Renal cortical epithelial cell (primary cell): Measurements from ENCODE around the gene RNF11. TPM values are rescaled to one million over a fixed set of nuclear protein-coding genes. Genes with fewer than 3 reads are reported as not detected.

ENCODE experiments used
- DNase-seq: peaks from one replicate; pipeline ENCODE4 v3.0.0-alpha.2; 2011; ENCODE audit warnings: low read depth
- total RNA-seq: library from RNA; depleted of rRNA; stranded (reverse); fragments of >200 nt; gene quantifications from 2 replicates; pipeline ENCODE4 v1.2.3, GENCODE V29; 2014

RNF11 gene
- total RNA-seq, 1 donor from 2014 or later = 165 TPM

DNA sequence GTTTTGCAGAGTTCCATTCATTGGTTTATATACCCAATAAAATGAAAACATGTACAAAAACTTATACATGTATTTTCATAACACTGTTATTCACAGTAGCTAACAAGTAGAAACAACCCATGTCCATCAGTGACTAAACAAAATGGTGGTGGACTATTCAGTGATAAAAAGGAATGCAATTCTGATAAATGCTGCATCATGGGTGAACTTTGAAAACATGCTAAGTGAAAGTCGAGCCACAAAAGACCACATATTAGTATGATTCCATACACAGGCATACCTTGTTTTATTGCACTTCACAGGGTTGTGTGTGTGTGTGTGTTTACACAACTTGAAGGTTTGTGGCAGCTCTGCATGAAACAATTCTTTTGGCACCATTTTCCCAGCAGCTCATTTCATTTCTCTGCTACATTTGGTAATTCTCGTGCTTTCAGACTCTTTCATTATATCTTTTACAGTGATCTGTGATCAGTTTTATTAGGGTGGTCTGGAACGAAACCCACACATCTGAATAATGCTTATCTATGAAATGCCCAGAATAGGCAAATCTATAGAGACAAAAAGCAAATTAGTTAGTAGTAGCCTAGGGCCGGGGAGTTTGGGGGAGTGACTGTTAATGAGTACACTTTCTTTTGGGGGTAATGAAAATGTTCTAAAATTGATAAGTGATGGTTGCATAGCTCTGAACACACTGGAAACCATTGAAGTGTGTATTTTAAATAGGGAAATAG, 27.2 kb downstream of the RNF11 start:
- DNase-seq = no peak

DNA sequence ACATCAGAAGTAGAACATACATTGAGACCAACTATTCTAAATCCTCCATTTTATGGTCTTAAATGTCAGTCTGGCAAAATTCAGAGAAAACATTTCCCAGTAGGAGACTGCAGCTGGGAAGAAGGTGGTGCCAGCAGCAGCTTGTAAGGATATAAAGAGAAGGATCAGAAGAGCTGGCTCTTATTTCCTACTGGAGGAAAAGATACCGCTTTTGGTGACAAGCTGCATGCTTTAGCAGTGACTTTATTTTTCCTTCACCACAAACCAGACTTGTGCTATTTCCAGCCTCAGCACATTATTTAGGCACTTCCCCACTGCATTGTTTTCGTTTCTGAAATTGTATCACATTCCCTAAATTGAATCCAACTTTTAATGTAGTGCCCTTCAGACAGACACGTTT, 28.4 kb downstream of the RNF11 start:
- DNase-seq = peak; percentile 88

DNA sequence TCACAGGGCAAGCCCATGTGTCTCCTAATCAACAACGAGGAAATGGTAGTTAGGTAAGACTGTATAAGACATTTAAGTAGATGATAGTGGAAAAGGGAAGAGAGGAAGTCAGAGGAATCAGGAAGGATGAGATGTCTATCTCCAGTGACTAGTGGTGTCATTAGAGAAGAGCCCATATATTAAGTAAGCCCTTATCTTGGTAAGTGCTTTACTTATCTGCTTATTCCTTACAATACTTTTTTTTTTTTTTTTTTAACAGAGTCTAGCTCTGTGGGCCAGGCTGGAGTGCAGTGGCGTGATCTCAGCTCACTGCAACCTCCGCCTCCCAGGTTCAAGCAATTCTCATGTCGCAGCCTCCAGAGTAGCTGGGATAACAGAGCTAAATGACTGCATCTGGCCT, 29.5 kb downstream of the RNF11 start:
- DNase-seq = no peak

DNA sequence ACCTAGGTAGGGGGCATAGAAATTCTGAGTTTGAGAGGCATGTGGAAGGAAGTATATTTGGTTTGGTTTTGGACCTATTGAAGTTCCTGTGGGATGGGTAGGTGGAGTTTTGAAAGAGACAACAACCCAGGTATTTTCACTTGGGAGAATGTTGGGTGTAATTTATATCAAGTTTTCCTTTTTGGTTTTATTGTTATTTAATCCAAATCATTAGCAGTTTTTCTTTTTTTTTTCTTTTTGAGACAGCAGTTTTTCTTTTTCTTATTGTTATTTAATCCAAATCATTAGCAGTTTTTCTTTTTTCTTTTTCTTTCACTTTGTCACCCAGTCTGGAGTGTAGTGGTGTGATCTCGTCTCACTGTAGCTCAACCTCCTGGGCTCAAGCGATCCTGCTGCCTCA, 30.1 kb downstream of the RNF11 start:
- no peak for DNase-seq

DNA sequence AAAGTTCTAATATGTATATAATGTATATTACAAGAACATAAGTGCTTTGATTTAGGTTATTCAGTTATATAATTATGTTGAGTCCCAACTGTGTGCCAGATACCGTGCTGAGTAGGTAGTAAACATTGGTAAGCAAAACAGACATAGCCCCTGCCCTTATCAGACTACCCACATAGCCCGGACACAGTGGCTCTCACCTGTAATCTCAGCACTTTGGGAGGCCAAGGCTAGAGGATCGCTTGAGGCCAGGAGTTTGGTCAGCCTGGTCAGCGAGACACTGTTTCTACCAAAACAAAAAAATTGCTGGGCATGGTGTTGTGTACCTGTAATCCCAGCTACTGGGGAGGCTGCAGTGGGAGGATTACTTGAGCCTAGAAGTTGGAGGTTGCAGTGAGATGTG, 30.7 kb downstream of the RNF11 start:
- no peak for DNase-seq

DNA sequence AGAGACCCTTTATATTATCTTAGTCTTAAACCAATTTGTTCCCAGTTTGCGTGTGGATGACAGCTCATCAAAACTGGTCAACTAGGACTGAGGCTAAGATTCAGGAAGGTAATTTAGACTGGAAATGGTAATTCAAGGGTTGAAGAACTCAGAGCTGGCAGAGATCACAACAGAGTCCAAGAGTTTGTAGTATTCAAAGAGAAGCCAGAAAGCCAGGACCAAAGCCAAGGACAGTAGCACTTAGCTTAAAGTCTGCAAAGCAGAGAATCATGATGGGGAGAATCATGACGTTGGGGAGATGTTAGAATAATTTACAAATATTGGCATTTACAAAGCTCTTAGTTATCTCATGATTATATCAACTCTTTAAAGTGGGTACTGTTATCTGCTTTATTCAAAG, 32.6 kb downstream of the RNF11 start:
- no peak for DNase-seq

DNA sequence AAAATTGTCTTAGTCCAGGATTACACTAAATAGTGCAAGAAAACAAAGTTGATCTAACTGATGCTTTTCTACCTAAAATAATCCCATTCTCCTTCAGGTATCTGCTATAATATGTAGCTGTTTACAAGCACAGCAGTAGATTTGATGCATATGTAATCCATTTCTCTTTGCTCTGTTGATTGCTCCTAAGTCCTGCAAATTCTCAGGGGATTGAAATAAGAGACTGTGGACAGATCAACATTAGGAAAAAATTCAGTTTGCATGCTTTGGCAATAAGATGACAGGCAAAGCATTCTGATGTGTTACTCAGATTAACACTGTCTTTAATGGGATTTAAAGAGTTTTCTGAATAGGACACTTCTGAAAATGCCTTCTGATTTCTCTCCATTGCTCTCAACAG, 34.7 kb downstream of the RNF11 start:
- DNase-seq = no peak

DNA sequence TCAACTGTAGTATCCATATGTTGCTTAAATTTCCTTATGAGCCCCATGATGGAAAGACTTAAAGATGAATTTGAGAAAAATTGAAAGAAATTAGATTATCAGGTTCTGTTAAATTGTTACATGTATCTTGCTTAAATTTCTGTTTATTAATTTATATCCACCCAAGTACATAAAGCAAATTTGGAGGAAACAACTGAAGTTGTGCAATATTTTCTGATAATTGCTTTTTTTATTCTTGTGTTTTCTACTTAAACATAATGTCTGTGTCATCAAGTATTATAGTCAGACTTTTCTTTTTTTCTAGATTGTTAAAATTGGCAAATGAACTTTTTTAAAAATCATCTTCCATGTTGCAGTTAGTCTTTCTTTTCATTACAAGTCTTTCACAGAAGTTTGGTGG, 36.8 kb downstream of the RNF11 start:
- no peak for DNase-seq

DNA sequence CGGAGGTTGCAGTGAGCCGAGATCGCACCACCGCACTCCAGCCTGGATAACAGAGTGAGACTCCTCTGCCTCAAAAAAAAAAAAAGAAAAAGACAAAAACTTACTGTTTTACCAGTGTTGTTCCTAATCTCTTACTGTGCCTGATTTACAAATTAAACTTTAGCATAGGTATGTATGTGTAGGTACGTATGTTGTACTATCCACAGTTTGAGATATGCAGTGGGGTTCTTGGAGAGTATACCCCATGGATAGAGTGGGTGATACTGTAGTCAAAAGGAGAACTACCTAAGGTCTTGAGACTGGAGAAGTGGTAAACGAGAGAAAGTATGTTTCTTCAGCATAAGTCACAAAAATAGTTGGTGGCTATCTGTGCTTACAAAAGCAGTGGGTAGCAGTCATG, 38.6 kb downstream of the RNF11 start:
- DNase-seq = no peak

DNA sequence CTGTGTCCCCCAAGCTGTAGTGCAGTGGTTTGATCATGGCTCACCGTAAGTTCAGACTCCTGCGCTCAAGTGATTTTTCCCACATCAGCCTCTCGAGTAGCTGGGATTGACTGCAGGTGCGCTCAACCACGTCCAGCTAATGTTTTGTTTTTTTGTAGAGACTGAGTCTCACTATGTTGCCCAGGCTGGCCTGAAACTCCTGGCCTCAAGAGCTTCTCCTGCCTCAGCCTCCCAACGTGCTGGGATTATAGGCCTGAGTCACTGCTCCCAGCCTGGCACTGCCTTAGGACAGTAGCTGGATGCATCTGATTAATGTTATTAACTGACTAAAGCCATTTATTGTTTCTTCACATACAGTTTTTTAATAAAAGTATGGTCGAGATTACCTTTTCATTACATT, 40.2 kb downstream of the RNF11 start:
- no peak for DNase-seq

DNA sequence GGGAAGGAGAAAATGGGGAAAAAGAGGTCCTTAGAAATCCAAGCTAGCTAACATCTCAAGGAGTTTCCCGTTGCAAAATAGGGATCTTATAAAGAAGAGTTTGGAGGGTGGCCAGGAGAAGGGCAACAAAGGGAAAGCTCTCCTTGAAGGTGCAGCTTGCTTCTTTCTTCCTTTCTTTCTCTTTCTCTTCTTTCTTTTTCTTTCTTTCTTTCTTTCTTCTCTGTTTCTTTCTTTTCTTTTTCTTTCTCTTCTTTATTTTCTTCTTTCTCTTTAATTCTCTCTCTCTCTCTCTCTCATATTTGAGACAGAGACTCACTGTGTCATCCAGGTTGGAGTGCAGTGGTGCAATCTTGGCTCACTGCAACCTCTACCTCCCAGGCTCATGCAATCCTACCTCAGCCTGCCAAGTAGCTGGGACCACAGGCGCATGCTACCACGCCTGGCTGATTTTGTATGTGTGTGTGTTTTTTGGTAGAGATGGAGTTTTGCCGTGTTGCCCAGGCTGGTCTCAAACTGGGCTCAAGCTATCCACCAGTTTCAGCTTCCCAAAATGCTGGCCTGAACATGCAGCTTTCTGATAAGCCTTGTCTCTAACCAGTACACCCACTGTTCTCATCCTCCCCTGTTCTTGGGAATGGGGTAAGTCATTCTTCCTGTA, 44.4 kb downstream of the RNF11 start:
- DNase-seq = peak; percentile 84

DNA sequence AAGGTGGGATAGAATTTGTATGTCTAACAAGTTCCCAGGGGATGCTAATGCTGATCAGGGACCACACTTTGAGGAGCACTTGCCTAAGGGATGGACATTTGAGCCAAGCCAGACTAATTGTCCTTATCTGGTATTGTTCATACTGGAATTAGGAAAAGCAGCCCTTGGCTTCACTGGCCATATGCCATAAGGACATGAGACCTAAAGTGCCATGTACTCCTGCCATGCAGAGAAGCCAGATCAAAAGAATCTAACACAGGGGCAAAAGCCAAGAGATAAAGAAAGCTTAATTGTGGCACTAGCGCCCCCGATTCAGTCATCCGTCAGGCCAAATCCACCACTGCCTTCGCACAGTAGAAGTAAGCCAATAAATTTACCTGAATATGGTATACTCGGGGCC, 45.7 kb downstream of the RNF11 start:
- DNase-seq = no peak

DNA sequence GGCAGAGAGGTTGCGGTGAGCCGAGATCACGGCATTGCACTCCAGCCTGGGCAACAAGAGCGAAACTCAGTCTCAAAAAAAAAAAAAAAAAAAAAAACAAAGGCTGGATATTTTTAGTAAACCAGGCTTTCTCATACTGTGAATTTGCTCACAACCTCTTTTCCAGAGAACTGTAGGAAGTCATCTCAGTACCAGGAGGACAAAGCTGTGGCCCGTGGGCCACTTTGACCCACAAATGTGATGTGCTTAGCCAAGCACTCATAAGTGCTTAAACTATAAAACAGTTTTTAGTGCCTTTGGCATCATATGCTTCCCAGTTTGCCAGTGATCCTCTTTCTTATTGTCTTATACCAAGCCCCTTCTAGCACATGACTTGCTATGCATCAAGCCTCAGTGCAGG, 46.5 kb downstream of the RNF11 start:
- DNase-seq = no peak

DNA sequence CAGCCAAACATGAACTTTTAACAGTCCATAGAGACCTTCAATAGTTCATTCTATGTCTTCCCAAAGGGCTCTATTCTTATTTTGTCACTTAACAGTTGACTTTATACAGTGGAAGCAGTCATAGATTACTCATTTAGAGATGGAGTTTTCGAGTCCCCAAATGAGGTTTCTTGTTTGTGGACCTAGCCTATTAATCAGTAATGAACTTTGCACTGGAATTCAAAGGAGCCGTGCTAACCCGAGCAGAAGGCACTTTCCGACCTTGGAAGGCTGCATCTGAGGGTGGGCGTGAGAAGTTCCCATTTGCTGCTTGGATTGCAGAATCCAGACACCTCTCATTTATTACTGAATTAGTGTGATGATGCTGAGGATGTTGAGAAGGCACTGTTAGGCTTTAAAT, 47.9 kb downstream of the RNF11 start:
- peak; percentile 86 for DNase-seq

DNA sequence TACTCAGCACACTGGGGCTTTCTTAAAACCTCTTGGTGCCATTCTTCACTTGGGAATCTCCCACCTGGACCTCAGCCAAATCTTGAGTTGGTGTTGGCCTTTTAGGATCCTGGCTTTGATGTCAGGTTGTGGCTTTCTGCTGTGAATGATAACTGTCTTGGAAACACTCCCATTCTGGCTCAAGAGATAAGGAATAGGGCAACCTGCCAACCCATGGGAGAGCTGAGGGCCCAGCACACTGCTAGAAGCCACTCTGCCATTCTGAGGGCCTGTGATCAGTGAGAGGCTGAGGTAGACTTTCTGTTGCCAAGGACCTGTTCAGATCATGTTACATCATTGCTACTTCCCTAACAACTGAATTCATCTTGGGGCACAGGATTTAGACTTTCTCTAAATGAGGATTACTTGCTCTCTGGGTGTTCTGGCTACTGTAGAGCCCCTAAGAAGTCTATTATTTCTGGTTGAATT, 48.4 kb downstream of the RNF11 start:
- DNase-seq = peak; percentile 34

DNA sequence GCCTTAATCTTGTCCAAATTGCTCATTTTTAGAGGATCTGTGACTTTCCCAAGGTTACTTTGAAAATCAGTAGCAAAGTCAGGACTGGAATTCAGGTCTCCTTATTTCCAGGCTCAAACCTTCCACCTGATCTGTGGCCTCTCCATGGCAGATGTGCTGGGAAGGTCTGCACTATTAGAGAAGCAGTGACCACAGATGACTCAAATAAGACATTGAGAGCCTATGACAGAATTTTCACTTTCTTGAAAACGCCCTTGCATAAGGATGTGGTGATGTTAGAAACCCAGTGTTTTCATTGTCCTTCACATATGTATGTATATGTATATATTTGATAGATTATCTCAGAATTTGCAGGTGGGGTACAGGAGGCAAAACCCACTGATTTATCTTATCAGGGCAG, 49.0 kb downstream of the RNF11 start:
- DNase-seq = no peak

DNA sequence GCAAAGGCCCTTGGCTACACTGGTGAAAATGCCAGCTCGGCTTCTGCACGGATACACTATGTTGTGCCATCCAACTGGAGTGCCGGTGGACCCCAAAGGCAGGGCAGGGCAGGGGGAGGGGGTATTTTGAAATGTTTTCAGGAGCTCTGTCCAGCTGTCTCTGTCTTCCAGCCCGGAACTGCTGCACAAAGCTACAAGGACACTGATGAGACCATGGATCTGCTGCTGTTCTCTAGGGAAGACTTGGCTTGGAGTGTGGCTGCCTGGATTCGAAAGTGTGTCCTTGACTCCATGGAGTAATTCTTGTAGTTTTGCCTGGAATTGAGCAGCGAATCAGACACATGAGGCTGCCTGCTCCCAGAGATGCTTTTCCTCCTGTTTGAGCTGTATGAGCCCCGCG, 51.9 kb downstream of the RNF11 start:
- no peak for DNase-seq

DNA sequence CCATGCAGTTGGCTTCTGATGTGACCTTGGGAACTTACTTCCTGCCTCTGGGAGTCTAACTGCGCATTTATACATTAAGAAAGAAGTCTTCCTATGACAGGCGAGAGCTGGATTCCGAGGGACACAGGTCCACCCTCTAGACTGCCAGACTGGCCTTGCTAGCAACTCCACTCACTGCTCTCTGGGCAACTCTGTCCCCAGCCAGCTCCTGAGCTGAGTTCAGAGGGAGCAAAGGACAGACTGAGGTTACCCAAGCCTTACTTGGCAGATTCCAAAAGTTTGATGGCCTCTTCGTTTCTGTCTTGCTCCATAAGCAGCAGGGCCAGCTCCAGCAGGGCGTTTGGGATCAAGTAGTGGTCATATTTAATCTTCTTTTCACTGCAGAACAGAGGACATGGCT, 52.5 kb downstream of the RNF11 start:
- DNase-seq = no peak

DNA sequence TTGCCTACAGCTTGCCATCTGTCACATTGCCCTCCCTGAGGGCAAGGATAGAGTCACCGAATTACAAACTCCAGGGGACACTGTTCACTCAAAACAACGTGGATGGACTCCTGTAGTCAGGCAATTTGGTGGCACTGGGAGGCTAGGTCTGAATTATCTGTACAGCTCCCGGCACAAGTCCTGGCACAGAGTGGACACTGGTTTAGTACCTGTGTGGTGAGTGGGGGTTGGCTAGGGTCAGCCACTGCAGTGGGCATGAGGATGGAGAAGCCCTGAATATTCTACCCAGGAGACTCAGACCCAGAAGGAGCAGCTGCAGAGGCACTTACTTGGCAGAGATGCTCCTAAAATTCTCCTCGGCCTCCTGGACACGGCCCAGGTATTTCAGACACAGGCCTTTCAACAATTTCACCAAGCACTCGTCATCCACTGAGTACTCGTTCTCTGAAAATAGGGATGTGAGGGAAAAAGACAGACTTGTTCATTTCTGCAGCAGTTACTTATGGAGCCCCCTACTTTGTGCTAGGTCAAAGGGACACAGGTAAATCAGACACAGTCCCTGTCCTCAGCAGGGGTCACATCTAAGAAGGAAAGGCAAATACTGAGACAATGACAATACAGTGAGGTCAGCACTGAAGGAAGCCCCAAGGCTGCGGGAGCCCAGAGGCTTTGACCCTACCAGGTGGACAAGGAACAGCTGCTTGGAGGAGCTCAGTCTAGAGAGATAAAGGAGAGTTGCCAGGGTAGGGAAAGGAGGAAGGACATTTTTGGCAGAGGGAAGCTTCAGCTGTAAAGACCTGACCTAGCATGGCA, 53.8 kb downstream of the RNF11 start:
- DNase-seq = no peak

DNA sequence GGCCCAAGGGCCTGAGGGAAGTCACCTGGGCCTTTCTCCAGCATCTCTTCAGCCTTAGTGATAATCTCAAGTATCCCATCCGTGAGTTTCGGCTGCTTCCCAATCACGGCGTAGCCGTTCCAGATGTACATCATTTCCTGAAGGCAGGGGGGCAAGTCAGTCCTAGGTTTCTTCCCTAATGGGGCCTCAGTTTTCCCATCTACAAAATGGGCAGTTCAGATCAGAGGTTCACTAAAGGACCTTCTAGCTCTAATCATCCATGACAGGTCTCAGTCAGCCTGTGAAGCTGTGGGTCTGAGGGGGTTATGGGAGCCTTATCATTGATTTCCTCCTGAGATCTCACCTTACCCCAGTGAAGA, 54.4 kb downstream of the RNF11 start:
- no peak for DNase-seq

DNA sequence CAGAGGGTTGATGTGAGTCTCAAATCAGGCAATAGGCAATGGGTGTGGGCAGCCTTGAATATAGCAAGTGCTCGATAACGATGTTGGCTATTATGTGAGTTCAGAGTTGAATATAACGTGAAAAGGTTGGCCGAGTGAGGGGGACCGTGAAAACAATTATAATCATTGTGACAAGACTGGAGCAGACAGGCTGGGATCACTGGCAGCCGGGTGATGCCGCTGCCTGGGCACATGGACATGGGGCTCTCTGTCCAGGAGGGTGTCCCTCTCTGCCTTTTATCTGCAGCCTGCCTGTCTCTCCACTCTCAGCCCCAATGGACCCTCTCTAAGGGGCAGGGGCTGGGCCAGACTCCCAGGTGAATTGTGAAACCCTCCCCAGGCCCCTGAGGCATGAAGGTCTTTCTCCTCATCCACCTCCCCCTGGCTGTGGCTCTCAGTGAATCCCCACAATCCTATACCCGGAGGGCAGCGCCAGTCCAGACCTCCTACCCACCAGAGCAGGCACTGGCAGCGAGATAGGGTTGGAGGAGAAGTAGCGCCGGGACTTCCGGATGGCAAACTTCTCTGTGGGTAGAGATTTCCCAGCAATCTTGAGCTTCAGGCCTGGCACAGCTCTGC, 57.9 kb downstream of the RNF11 start:
- DNase-seq = no peak

DNA sequence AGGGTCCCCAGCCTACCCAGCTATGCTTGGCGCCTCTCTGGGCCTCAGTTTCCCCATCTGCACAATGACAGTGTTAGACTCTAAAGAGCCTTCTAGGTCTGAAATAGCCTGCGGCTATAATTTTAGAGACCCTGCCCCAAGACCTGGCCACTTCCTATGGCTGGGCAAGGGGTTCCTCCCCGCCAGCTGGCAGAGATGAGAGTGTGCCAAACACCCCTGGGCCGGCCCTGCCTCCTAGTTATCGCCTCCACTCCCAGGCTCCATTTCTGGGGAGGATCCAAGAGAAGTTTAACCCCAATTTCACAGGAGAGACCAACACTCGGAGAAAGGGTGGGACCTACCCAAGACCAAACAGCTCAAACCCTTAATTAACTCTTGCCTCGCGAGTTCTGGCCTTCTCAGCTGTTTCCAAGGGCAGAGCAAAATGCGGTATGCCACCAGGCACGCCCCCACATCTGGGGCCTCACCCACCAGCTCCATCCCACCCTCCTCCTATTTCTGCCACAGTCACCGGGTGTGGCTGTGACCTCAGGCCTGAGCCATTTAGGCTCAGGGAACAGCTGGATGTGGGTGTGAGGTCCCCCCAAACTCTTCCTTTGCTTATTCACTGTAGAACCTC, 58.6 kb downstream of the RNF11 start:
- DNase-seq = no peak
